ENCODE results near the gene NCR1. TPM values are rescaled to one million over a fixed set of nuclear protein-coding genes. Genes with fewer than 3 reads are reported as not detected.
"Not testable (repeated sequence)": the region's sequence is repeated elsewhere in the genome, so short reads cannot be mapped to it uniquely, and the experiment has no call there.

Gene NCR1
- polyA plus RNA-seq, 2 of the 4 experiments (the other 2 are of a cell fraction), result not detected

- no peaks in the 10 kb centered on the region; the same call in 2 of the 3 replicates for H3K9me3 ChIP-seq
These were observed 10.9 kb downstream of the NCR1 start for GRCh38 chr19:54916822-54917221.

GRCh38 chr19:54918499-54918898 lies 12.6 kb downstream of the NCR1 start:
- no peak for FAIRE-seq
- WGBS (ENCODE audit: missing lambda C conversion rate), result 52% methylated on average over 9 of the region's 9 CpGs
- Histone ChIP-seq H3K4me2 (no peak overlapping the region), H3K4me1 (no peaks in the 10 kb centered on the region), H3K9me3 (no peaks in the 10 kb centered on the region; the same call in 2 of the 3 replicates), H3K4me3 (no peak overlapping the region), H3K27ac (no peak overlapping the region)
- TF ChIP-seq FOSL2 (IDR thresholded peaks at IDR 0.05) (no peak), FOSL2 (CRISPR knock-in tag; IDR thresholded peaks at IDR 0.05) (no peak), CHD2 (IDR thresholded peaks at IDR 0.05; ENCODE audit: low read length, partially characterized antibody) (no peak)
- TF ChIP-seq, protein P1, sequence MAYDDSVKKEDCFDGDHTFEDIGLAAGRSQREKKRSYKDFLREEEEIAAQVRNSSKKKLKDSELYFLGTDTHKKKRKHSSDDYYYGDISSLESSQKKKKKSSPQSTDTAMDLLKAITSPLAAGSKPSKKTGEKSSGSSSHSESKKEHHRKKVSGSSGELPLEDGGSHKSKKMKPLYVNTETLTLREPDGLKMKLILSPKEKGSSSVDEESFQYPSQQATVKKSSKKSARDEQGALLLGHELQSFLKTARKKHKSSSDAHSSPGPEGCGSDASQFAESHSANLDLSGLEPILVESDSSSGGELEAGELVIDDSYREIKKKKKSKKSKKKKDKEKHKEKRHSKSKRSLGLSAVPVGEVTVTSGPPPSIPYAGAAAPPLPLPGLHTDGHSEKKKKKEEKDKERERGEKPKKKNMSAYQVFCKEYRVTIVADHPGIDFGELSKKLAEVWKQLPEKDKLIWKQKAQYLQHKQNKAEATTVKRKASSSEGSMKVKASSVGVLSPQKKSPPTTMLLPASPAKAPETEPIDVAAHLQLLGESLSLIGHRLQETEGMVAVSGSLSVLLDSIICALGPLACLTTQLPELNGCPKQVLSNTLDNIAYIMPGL (CRISPR knock-in tag; IDR thresholded peaks at IDR 0.05; ENCODE audit: borderline replicate concordance), result no peak
- no peak for DNase-seq (ENCODE audit: low read depth in 1 of 2, low spot score in 1 of 2)
- ATAC-seq, result no peak
- POLR2A ChIA-PET, result no interaction called here
- CTCF ChIA-PET, result interaction anchor here (0.8 to 1.7 kb wide), 5 partner anchors 10 to 440 kb away, joined by 3 to 11 read pairs (median 5); no protein-coding TSS in a partner anchor

More at GRCh38 chr19:54916822-54917221, 10.9 kb downstream of the NCR1 start:
- no peak for TF ChIP-seq MAX (IDR thresholded peaks at IDR 0.05)
- TF ChIP-seq EHF (CRISPR knock-in tag; IDR thresholded peaks at IDR 0.05), result no peak
- TF ChIP-seq CBX8 (IDR thresholded peaks at IDR 0.05), result no peak
- no peak for TF ChIP-seq PHF8 (IDR thresholded peaks at IDR 0.05; ENCODE audit: borderline replicate concordance, low read depth)
- TF ChIP-seq SREBF2 (IDR thresholded peaks at IDR 0.05), result no peak
- DNase-seq (ENCODE audit: low read depth in 1 of 2, low spot score in 1 of 2) (no peak), ATAC-seq (no peak), FAIRE-seq (no peak)
- Histone ChIP-seq H3K4me3 (no peak overlapping the region), H3K4me1 (no peaks in the 10 kb centered on the region), H3K4me2 (no peak overlapping the region), H3K27ac (no peak overlapping the region)
- WGBS (ENCODE audit: missing lambda C conversion rate), result 29% methylated on average over 11 of the region's 11 CpGs
- ChIA-PET POLR2A (no interaction called here), CTCF (interaction anchor here (0.6 to 0.8 kb wide), 2 partner anchors 28 to 492 kb away, joined by 4 to 6 read pairs; no protein-coding TSS in a partner anchor)

DNA sequence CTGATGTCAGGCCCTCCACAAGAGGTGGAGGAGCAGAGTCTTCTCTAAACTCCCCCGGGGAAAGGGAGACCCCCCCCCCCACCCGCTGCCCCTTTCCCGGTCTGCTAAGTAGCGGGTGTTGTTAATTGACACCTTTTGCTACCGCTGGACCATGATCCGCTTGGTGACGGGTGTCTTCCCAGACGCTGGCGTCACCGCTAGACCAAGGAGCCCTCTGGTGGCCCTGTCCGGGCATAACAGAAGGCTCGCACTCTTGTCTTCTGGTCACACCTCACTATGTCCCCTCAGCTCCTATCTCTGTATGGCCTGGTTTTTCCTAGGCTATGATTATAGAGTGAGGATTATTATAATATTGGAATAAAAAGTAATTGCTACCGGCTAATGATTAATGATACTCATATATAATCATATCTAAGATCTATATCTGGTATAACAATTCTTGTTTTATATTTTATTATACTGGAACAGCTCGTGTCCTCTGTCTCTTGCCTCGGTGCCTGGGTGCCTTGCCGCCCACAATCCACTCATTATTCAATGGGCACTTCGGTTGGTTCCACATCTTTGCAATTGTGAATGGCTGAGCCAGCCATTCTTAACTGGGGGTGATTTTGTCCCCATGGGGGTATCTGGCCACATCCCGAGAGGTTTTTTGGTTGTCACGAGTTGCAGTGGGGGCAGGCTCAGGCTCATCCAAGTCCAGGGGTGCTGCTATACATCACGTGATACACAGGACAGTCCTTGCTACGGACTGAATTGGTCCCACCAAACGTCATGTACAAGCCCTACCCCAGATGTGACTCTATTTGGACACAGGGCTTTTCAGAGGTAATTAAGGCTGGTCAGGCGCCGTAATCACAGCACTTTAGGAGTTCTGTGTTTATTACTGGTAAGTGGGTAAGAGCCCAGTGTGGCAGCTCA lies 14.0 kb downstream of the NCR1 start:
- peak; percentile 33; the same call in 2 of the 3 replicates for TF ChIP-seq SMC3 (IDR thresholded peaks at IDR 0.05)
- peak; percentile 24 to 27; a peak in 1 of 5 replicates for TF ChIP-seq RAD21 (conservative IDR thresholded peaks at IDR 0.05 in 1 of 2, IDR thresholded peaks at IDR 0.05 in 1 of 2)
- TF ChIP-seq, protein P2, sequence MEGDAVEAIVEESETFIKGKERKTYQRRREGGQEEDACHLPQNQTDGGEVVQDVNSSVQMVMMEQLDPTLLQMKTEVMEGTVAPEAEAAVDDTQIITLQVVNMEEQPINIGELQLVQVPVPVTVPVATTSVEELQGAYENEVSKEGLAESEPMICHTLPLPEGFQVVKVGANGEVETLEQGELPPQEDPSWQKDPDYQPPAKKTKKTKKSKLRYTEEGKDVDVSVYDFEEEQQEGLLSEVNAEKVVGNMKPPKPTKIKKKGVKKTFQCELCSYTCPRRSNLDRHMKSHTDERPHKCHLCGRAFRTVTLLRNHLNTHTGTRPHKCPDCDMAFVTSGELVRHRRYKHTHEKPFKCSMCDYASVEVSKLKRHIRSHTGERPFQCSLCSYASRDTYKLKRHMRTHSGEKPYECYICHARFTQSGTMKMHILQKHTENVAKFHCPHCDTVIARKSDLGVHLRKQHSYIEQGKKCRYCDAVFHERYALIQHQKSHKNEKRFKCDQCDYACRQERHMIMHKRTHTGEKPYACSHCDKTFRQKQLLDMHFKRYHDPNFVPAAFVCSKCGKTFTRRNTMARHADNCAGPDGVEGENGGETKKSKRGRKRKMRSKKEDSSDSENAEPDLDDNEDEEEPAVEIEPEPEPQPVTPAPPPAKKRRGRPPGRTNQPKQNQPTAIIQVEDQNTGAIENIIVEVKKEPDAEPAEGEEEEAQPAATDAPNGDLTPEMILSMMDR (IDR thresholded peaks at IDR 0.05), result peak; percentile 25; the same call in 2 of the 3 replicates
- H3K9me3 ChIP-seq; DNase-seq (ENCODE audit: low read depth in 1 of 2, low spot score in 1 of 2); H3K4me2 ChIP-seq; H3K27ac ChIP-seq; FAIRE-seq; POLR2A ChIA-PET; H3K4me3 ChIP-seq; H3K4me1 ChIP-seq: not testable (repeated sequence)
- ATAC-seq, result peak in 1 of 2 experiments; percentile 59; a peak in 3 of 6 replicates
- CTCF ChIA-PET, result interaction anchor here (1.4 to 2.9 kb wide), 3 partner anchors 39 to 438 kb away, joined by 4 to 25 read pairs (median 4); no protein-coding TSS in a partner anchor
- 21% methylated on average over 20 of the region's 24 CpGs for WGBS (ENCODE audit: missing lambda C conversion rate)

- no peak for DNase-seq (ENCODE audit: low read depth in 1 of 2, low spot score in 1 of 2)
- H3K9me3 ChIP-seq, result no peaks in the 10 kb centered on the region; the same call in 1 of the 3 replicates
- FAIRE-seq, result no peak
- H3K27ac ChIP-seq, result no peak overlapping the region
- WGBS (ENCODE audit: missing lambda C conversion rate), result 48% methylated on average over 7 of the region's 7 CpGs
- H3K4me1 ChIP-seq, result no peaks in the 10 kb centered on the region
- no peak overlapping the region for H3K4me3 ChIP-seq
- no peak for ATAC-seq
- no peak overlapping the region for H3K4me2 ChIP-seq
- CTCF ChIA-PET, result interaction anchor here (0.6 to 2.9 kb wide), 6 partner anchors 14 to 1235 kb away, joined by 3 to 25 read pairs (median 4); no protein-coding TSS in a partner anchor
- POLR2A ChIA-PET, result no interaction called here
- TF ChIP-seq CBX8 (IDR thresholded peaks at IDR 0.05) (no peak), KDM1A (IDR thresholded peaks at IDR 0.05; ENCODE audit: low read depth) (no peak), FOSL2 (IDR thresholded peaks at IDR 0.05) (no peak), FOSL2 (CRISPR knock-in tag; IDR thresholded peaks at IDR 0.05) (no peak), ZSCAN20 (CRISPR knock-in tag; IDR thresholded peaks at IDR 0.05) (no peak), CHD4 (IDR thresholded peaks at IDR 0.05; ENCODE audit: borderline replicate concordance) (no peak), ELK1 (IDR thresholded peaks at IDR 0.05; ENCODE audit: low read depth, low read length) (no peak), HDAC2 (IDR thresholded peaks at IDR 0.05) (no peak)
- TF ChIP-seq, protein P3, sequence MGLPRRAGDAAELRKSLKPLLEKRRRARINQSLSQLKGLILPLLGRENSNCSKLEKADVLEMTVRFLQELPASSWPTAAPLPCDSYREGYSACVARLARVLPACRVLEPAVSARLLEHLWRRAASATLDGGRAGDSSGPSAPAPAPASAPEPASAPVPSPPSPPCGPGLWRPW (IDR thresholded peaks at IDR 0.05), result no peak
- TF ChIP-seq, protein P2 (IDR thresholded peaks at IDR 0.05), result no peak
These were observed 15.1 kb downstream of the NCR1 start for GRCh38 chr19:54921082-54921481.

Data from A549 (cell line).